ENCODE data around the gene FCHO2. TPM values are rescaled to one million over a fixed set of nuclear protein-coding genes. Genes with fewer than 3 reads are reported as not detected.
A peak's percentile ranks its signal among the peaks of the same experiment; 100 is the strongest.

The FCHO2 gene
- total RNA-seq, 1 donor = 18.8 TPM

- no peak overlapping the region for H3K4me3 ChIP-seq (ENCODE audit: low read depth, low read length)
- no peak for DNase-seq (ENCODE audit: low read depth)
- no peak for TF ChIP-seq CTCF (IDR thresholded peaks at IDR 0.05; ENCODE audit: insufficient read depth, low read length)
Measured at GRCh38 chr5:73042993-73043392, 87.2 kb downstream of the FCHO2 start.

- H3K4me3 ChIP-seq (ENCODE audit: low read depth, low read length) = no peak overlapping the region
- TF ChIP-seq CTCF (IDR thresholded peaks at IDR 0.05; ENCODE audit: insufficient read depth, low read length) = no peak
- DNase-seq (ENCODE audit: low read depth) = no peak
Measured at GRCh38 chr5:73044546-73044945, 88.7 kb downstream of the FCHO2 start.

- no peak for DNase-seq (ENCODE audit: low read depth)
- TF ChIP-seq CTCF (IDR thresholded peaks at IDR 0.05; ENCODE audit: insufficient read depth, low read length) = no peak
- H3K4me3 ChIP-seq (ENCODE audit: low read depth, low read length) = no peak overlapping the region
Measured at GRCh38 chr5:73045623-73046022, 89.8 kb downstream of the FCHO2 start.

GRCh38 chr5:73061593-73061992 lies 105.8 kb downstream of the FCHO2 start:
- no peak for DNase-seq (ENCODE audit: low read depth)
- no peak overlapping the region for H3K4me3 ChIP-seq (ENCODE audit: low read depth, low read length)
- TF ChIP-seq CTCF (IDR thresholded peaks at IDR 0.05; ENCODE audit: insufficient read depth, low read length) = no peak

- H3K4me3 ChIP-seq (ENCODE audit: low read depth, low read length) = no peak overlapping the region
- peak; percentile 32 for DNase-seq (ENCODE audit: low read depth)
- TF ChIP-seq CTCF (IDR thresholded peaks at IDR 0.05; ENCODE audit: insufficient read depth, low read length) = no peak
Measured at GRCh38 chr5:73066466-73066865, 110.6 kb downstream of the FCHO2 start.

GRCh38 chr5:73067213-73067612 lies 111.4 kb downstream of the FCHO2 start:
- TF ChIP-seq CTCF (IDR thresholded peaks at IDR 0.05; ENCODE audit: insufficient read depth, low read length) = no peak
- peak; percentile 1 for DNase-seq (ENCODE audit: low read depth)
- H3K4me3 ChIP-seq (ENCODE audit: low read depth, low read length) = no peak overlapping the region

GRCh38 chr5:73081093-73081492 lies 125.3 kb downstream of the FCHO2 start:
- H3K4me3 ChIP-seq (ENCODE audit: low read depth, low read length) = no peak overlapping the region
- DNase-seq (ENCODE audit: low read depth) = no peak
- no peak for TF ChIP-seq CTCF (IDR thresholded peaks at IDR 0.05; ENCODE audit: insufficient read depth, low read length)

Data from fibroblast of the aortic adventitia (primary cell).